Activated CD4-positive, alpha-beta T cell treated with anti-CD3 and anti-CD28 coated beads, Interleukin-2, Interleukin-4, amounts not matched to agents 100 ng/mL and 50 ng/mL, durations not matched to agents 16 hours and 8 hours (primary cell): ENCODE results near the gene CLASP2.
"Not testable (repeated sequence)": the region's sequence is repeated elsewhere in the genome, so short reads cannot be mapped to it uniquely, and the experiment has no call there.

Source experiments
- DNase-seq: peaks from one replicate; pipeline ENCODE4 v3.0.0-alpha.2; 2020; ENCODE audit warnings: low spot score

The CLASP2 gene

GRCh38 chr3:33687406-33688010 is 30.5 kb downstream of the CLASP2 start:
- DNase-seq, result no peak

- no peak for DNase-seq
Observed at GRCh38 chr3:33682770-33683169, 35.3 kb downstream of the CLASP2 start.

- DNase-seq, result no peak
Observed at GRCh38 chr3:33681667-33682066, 36.4 kb downstream of the CLASP2 start.

GRCh38 chr3:33678073-33678472 is 40.0 kb downstream of the CLASP2 start:
- no peak for DNase-seq

- not testable (repeated sequence) for DNase-seq
Observed at GRCh38 chr3:33673436-33673835, 44.6 kb downstream of the CLASP2 start.

- DNase-seq, result no peak
Observed at GRCh38 chr3:33668618-33669017, 49.4 kb downstream of the CLASP2 start.

- DNase-seq, result peak; percentile 19
Observed at GRCh38 chr3:33665294-33665693, 52.8 kb downstream of the CLASP2 start.

- DNase-seq, result no peak
Observed at GRCh38 chr3:33664195-33664594, 53.9 kb downstream of the CLASP2 start.

GRCh38 chr3:33663042-33663441 is 55.0 kb downstream of the CLASP2 start:
- DNase-seq, result no peak

- no peak for DNase-seq
Observed at GRCh38 chr3:33659856-33660434, 58.1 kb downstream of the CLASP2 start.

- DNase-seq, result no peak
Observed at GRCh38 chr3:33658991-33659848, 58.8 kb downstream of the CLASP2 start.

GRCh38 chr3:33658621-33658990 is 59.4 kb downstream of the CLASP2 start:
- DNase-seq, result no peak

GRCh38 chr3:33658039-33658438 is 60.0 kb downstream of the CLASP2 start:
- no peak for DNase-seq

GRCh38 chr3:33652736-33653135 is 65.3 kb downstream of the CLASP2 start:
- DNase-seq, result no peak

- not testable (repeated sequence) for DNase-seq
Observed at GRCh38 chr3:33651101-33651500, 67.0 kb downstream of the CLASP2 start.

- no peak for DNase-seq
Observed at GRCh38 chr3:33650495-33650894, 67.6 kb downstream of the CLASP2 start.

- DNase-seq, result no peak
Observed at GRCh38 chr3:33648793-33649192, 69.3 kb downstream of the CLASP2 start.

GRCh38 chr3:33646406-33646805 is 71.6 kb downstream of the CLASP2 start:
- no peak for DNase-seq

- peak; percentile 47 for DNase-seq
Observed at GRCh38 chr3:33645060-33645647, 72.9 kb downstream of the CLASP2 start.

GRCh38 chr3:33644582-33644981 is 73.5 kb downstream of the CLASP2 start:
- DNase-seq, result no peak

GRCh38 chr3:33642806-33643205 is 75.2 kb downstream of the CLASP2 start:
- no peak for DNase-seq

GRCh38 chr3:33639889-33640288 is 78.2 kb downstream of the CLASP2 start:
- no peak for DNase-seq

- no peak for DNase-seq
Observed at GRCh38 chr3:33637482-33637881, 80.6 kb downstream of the CLASP2 start.
